ENCODE results near the gene CCDC122. TPM values are rescaled to one million over a fixed set of nuclear protein-coding genes. Genes with fewer than 3 reads are reported as not detected.

The CCDC122 gene
- total RNA-seq, 1 experiment from 2014 or later: 5.2 TPM

DNA sequence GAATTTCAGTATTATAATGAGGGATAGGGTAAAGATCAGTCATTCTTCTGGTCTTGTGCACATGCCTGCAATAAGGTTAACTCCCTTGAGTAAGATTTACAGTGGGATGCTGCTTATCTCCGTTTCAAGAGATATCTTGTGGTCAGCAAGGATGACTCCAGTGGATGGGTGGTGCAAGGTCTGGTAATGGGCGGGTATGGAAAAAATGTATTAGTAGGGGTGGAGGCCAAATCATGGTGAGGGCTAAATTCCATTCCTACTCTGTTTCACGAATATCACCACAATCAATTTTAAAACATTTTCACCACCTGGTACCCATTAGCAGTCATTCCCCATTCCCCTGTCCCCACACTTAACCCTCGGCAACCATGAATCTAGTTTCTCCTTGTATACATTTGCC lies 40.6 kb downstream of the CCDC122 start:
- H3K27me3 ChIP-seq (ENCODE audit: control insufficient read depth, insufficient read depth, low read length): no peaks in the 10 kb centered on the region
- ATAC-seq (no peak), DNase-seq (ENCODE audit: low read depth, low spot score) (no peak)
- no peaks in the 10 kb centered on the region for H3K4me1 ChIP-seq (ENCODE audit: control insufficient read depth, insufficient read depth, low read length)
- ChIA-PET POLR2A (no interaction called here), CTCF (no interaction called here)
- in situ Hi-C loops (cut with HindIII; ENCODE audit: low pct_unique_long_range_greater_than_20kb, low sequenced_read_pairs): no loop called here
- no peak overlapping the region for H3K27ac ChIP-seq (ENCODE audit: low read length)
- TF ChIP-seq CTCF (IDR thresholded peaks at IDR 0.05): no peak
- TF ChIP-seq TCF7L2 (IDR thresholded peaks at IDR 0.05; ENCODE audit: low read depth, low read length): no peak
- no peak for TF ChIP-seq SIN3A (IDR thresholded peaks at IDR 0.05; ENCODE audit: borderline replicate concordance, insufficient read depth, low read depth, low read length)
- TF ChIP-seq, protein P1, sequence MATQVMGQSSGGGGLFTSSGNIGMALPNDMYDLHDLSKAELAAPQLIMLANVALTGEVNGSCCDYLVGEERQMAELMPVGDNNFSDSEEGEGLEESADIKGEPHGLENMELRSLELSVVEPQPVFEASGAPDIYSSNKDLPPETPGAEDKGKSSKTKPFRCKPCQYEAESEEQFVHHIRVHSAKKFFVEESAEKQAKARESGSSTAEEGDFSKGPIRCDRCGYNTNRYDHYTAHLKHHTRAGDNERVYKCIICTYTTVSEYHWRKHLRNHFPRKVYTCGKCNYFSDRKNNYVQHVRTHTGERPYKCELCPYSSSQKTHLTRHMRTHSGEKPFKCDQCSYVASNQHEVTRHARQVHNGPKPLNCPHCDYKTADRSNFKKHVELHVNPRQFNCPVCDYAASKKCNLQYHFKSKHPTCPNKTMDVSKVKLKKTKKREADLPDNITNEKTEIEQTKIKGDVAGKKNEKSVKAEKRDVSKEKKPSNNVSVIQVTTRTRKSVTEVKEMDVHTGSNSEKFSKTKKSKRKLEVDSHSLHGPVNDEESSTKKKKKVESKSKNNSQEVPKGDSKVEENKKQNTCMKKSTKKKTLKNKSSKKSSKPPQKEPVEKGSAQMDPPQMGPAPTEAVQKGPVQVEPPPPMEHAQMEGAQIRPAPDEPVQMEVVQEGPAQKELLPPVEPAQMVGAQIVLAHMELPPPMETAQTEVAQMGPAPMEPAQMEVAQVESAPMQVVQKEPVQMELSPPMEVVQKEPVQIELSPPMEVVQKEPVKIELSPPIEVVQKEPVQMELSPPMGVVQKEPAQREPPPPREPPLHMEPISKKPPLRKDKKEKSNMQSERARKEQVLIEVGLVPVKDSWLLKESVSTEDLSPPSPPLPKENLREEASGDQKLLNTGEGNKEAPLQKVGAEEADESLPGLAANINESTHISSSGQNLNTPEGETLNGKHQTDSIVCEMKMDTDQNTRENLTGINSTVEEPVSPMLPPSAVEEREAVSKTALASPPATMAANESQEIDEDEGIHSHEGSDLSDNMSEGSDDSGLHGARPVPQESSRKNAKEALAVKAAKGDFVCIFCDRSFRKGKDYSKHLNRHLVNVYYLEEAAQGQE (IDR thresholded peaks at IDR 0.05; ENCODE audit: insufficient read depth in 1 of 2, low read depth in 2 of 2, low read length in 1 of 2): no peak
- TF ChIP-seq POLR2AphosphoS5 (IDR thresholded peaks at IDR 0.05; ENCODE audit: low read depth, low read length): no peak
- no peak overlapping the region for H3K4me3 ChIP-seq (ENCODE audit: low read depth in 2 of 2, low read length in 2 of 2)
- H3K36me3 ChIP-seq (ENCODE audit: control insufficient read depth, insufficient read depth, low read length): no peaks in the 10 kb centered on the region
- no TSS peak for BruUV-seq (replicated peaks)
- no peaks in the 10 kb centered on the region for H3K9me3 ChIP-seq (ENCODE audit: control insufficient read depth, insufficient read depth, low read depth, low read length)
- intact Hi-C loops (cut with micrococcal nuclease; ENCODE audit: unreplicated experiment): no loop called here

DNA sequence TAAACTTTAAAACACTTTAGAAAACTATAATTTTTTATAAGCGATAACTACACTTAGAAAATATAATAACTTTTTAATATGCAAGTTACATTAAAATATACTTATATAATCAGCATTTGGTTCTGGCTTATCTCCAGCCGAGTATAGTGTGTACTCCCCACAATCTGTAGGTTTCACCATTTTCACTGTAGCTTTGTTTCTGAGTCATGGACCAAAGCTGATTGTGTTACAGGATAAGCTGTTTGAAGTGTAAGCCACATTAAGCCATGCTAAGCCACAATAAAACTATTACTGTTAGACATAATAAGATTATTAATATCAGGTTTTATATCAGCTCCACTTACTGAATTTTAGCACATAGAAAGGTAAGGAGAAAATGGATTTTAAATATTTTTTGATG lies 43.8 kb downstream of the CCDC122 start:
- no peaks in the 10 kb centered on the region for H3K27me3 ChIP-seq (ENCODE audit: control insufficient read depth, insufficient read depth, low read length)
- H3K27ac ChIP-seq (ENCODE audit: low read length): no peak overlapping the region
- no TSS peak for BruUV-seq (replicated peaks)
- CTCF ChIA-PET: no interaction called here
- H3K36me3 ChIP-seq (ENCODE audit: control insufficient read depth, insufficient read depth, low read length): no peaks in the 10 kb centered on the region
- no peaks in the 10 kb centered on the region for H3K9me3 ChIP-seq (ENCODE audit: control insufficient read depth, insufficient read depth, low read depth, low read length)
- no peaks in the 10 kb centered on the region for H3K4me1 ChIP-seq (ENCODE audit: control insufficient read depth, insufficient read depth, low read length)
- in situ Hi-C loops (cut with HindIII; ENCODE audit: low pct_unique_long_range_greater_than_20kb, low sequenced_read_pairs) (no loop called here), intact Hi-C loops (cut with micrococcal nuclease; ENCODE audit: unreplicated experiment) (no loop called here)
- no peak overlapping the region for H3K4me3 ChIP-seq (ENCODE audit: low read depth in 2 of 2, low read length in 2 of 2)
- POLR2A ChIA-PET: no interaction called here
- DNase-seq (ENCODE audit: low read depth, low spot score) (no peak), ATAC-seq (no peak)
- no peak for TF ChIP-seq POLR2AphosphoS5 (IDR thresholded peaks at IDR 0.05; ENCODE audit: low read depth, low read length)
- TF ChIP-seq CTCF (IDR thresholded peaks at IDR 0.05): no peak
- TF ChIP-seq TCF7L2 (IDR thresholded peaks at IDR 0.05; ENCODE audit: low read depth, low read length): no peak
- no peak for TF ChIP-seq SIN3A (IDR thresholded peaks at IDR 0.05; ENCODE audit: borderline replicate concordance, insufficient read depth, low read depth, low read length)
- TF ChIP-seq, protein P1 (IDR thresholded peaks at IDR 0.05; ENCODE audit: insufficient read depth in 1 of 2, low read depth in 2 of 2, low read length in 1 of 2): no peak
